Measurements from ENCODE around the gene ITGA8.

- TF ChIP-seq CTCF (IDR thresholded peaks at IDR 0.05 in 8 of 11, conservative IDR thresholded peaks at IDR 0.05 in 3 of 11) (no peak), POLR2A (IDR thresholded peaks at IDR 0.05) (no peak)
These were observed 148.1 kb downstream of the ITGA8 start for GRCh38 chr10:15571575-15571974.

Measured in spleen (tissue), 7 donors.